CD4-positive, alpha-beta T cell (primary cell): ENCODE data around the gene KCNS3. TPM values are rescaled to one million over a fixed set of nuclear protein-coding genes. Genes with fewer than 3 reads are reported as not detected.

Source experiments
- ATAC-seq: fragments of 200-7000 bp; cut with Tn5 transposase; one replicate; pipeline ENCODE4 v1.10.0; 2022; ENCODE audit warnings: mild to moderate bottlenecking; ENCODE audit not compliant: poor library complexity
- CTCF ChIA-PET: fragments of 350-600 bp; sonication (Branson Sonifier 250); formaldehyde crosslinking; loops from one replicate; lab custom pipeline; 2021; ENCODE audit warnings: antibody characterized with exemption, inconsistent platforms; lab: Charles Lee
- POLR2A ChIA-PET: fragments of 350-600 bp; sonication (Branson Sonifier 250); formaldehyde crosslinking; loops from one replicate; lab custom pipeline; 2021; ENCODE audit warnings: antibody characterized with exemption, inconsistent platforms; lab: Charles Lee
- DNase-seq, 14 experiments: peaks; one replicate each; pipeline ENCODE4 v3.0.0-alpha.2; 2013 to 2020; ENCODE audit warnings: mixed read lengths in 2 of 14
- H3K27ac ChIP-seq, 2 donors: one replicate each; pipeline versions ENCODE4 v1.5.1 to v1.7.0; 2013; ENCODE audit warnings: low read length in 2 of 2, low read depth in 1 of 2, mild to moderate bottlenecking in 1 of 2
- H3K27me3 ChIP-seq, 2 experiments: 1 replicate in 1 of 2; 2 replicates in 1 of 2; pipeline versions ENCODE4 v1.6.1 to v1.7.0; 2013; ENCODE audit warnings: low read length in 2 of 2, control low read depth in 1 of 2, mild to moderate bottlenecking in 1 of 2, moderate library complexity in 1 of 2; ENCODE audit not compliant: insufficient read depth in 2 of 2, control insufficient read depth in 1 of 2
- H3K36me3 ChIP-seq: one replicate; pipeline ENCODE4 v1.6.1; 2013; ENCODE audit warnings: low read length, control low read depth; ENCODE audit not compliant: insufficient read depth
- H3K4me1 ChIP-seq: one replicate; pipeline ENCODE4 v1.6.1; 2013; ENCODE audit warnings: low read length, control low read depth; ENCODE audit not compliant: insufficient read depth
- H3K4me3 ChIP-seq: one replicate; pipeline ENCODE4 v1.5.1; 2013; ENCODE audit warnings: mild to moderate bottlenecking, low read length, moderate library complexity
- H3K9me3 ChIP-seq, 2 experiments: 1 replicate in 1 of 2; 2 replicates in 1 of 2; pipeline versions ENCODE4 v1.6.1 to v1.7.0; 2013; ENCODE audit warnings: low read length in 2 of 2, mild to moderate bottlenecking in 2 of 2, control low read depth in 1 of 2, moderate library complexity in 1 of 2; ENCODE audit not compliant: control insufficient read depth in 1 of 2, insufficient read depth in 1 of 2
- H3K27ac Mint-ChIP-seq: one replicate; pipeline ENCODE4 v1.8.0; 2020; ENCODE audit warnings: mixed read lengths
- H3K27me3 Mint-ChIP-seq: one replicate; pipeline ENCODE4 v1.8.0; 2021; ENCODE audit warnings: mixed read lengths
- H3K36me3 Mint-ChIP-seq: one replicate; pipeline ENCODE4 v1.8.0; 2021; ENCODE audit warnings: low read depth, mixed read lengths
- H3K4me1 Mint-ChIP-seq: one replicate; pipeline ENCODE4 v1.8.0; 2021; ENCODE audit warnings: low read depth, mixed read lengths
- H3K4me3 Mint-ChIP-seq: one replicate; pipeline ENCODE4 v1.8.0; 2020; ENCODE audit warnings: mild to moderate bottlenecking, mixed read lengths
- H3K9me3 Mint-ChIP-seq: one replicate; pipeline ENCODE4 v1.8.0; 2020; ENCODE audit warnings: mixed read lengths
- intact Hi-C, 2 experiments: fragments of 100-400 bp; cut with DNase I in 1 of 2; cut with micrococcal nuclease in 1 of 2; formaldehyde crosslinking; loops; one replicate each; pipeline versions ENCODE4 v1.15.1 to v1.9.0; 2023 to 2025; cut with DNase I, micrococcal nuclease
- total RNA-seq, 174 experiments: library from RNA in 2 of 174; stranded (reverse) in 2 of 174; gene quantifications; one replicate each; pipeline ENCODE4 v1.2.3 and lab custom pipeline; 2021 to 2026
- TF ChIP-seq, protein P1 (sequence below): fragments of 200-600 bp; IDR thresholded peaks from one replicate; pipeline ENCODE4 v1.8.0; 2022; ENCODE audit warnings: antibody characterized with exemption, mild to moderate bottlenecking

KCNS3 gene
- total RNA-seq, 2 experiments from 2014 or later = not detected

DNA sequence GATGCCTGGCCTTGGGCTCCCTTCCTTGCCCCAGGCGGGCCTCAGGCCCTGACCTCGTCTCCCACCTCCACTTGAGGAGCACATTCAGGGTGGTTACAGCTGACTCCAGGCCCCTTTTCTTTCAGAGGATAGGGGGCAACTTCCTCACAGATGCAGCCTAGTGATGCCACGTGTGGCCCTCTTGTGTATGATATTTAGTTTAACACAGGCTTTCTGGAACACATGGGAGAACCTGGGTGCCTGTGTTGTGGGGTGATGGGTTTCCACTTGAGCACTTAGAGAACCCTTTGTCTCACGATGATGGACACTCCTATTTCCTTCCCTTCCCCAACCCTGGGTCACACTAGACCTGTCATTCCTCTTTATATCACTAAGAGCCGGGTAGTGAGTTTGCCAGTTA is 6.8 kb upstream of the KCNS3 start:
- Histone ChIP-seq H3K4me3 (no peak overlapping the region), H3K27ac (no peak overlapping the region), H3K27me3 (peaks cover 7 to 17% of the 10 kb centered on the region in 2 experiments), H3K4me1 (no peaks in the 10 kb centered on the region), H3K9me3 (peaks cover 0 to 3% of the 10 kb centered on the region in 2 experiments), H3K36me3 (no peaks in the 10 kb centered on the region)
- intact Hi-C loops = no loop called here
- Mint-ChIP-seq H3K27me3 (peaks cover 67% of the 10 kb centered on the region), H3K4me3 (no peak overlapping the region), H3K4me1 (no peaks in the 10 kb centered on the region), H3K27ac (no peak overlapping the region), H3K9me3 (peaks cover 2% of the 10 kb centered on the region), H3K36me3 (no peaks in the 10 kb centered on the region)
- TF ChIP-seq, protein P1, sequence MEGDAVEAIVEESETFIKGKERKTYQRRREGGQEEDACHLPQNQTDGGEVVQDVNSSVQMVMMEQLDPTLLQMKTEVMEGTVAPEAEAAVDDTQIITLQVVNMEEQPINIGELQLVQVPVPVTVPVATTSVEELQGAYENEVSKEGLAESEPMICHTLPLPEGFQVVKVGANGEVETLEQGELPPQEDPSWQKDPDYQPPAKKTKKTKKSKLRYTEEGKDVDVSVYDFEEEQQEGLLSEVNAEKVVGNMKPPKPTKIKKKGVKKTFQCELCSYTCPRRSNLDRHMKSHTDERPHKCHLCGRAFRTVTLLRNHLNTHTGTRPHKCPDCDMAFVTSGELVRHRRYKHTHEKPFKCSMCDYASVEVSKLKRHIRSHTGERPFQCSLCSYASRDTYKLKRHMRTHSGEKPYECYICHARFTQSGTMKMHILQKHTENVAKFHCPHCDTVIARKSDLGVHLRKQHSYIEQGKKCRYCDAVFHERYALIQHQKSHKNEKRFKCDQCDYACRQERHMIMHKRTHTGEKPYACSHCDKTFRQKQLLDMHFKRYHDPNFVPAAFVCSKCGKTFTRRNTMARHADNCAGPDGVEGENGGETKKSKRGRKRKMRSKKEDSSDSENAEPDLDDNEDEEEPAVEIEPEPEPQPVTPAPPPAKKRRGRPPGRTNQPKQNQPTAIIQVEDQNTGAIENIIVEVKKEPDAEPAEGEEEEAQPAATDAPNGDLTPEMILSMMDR = no peak
- CTCF ChIA-PET = no interaction called here
- POLR2A ChIA-PET = no interaction called here
- ATAC-seq (no peak), DNase-seq (no peak)

DNA sequence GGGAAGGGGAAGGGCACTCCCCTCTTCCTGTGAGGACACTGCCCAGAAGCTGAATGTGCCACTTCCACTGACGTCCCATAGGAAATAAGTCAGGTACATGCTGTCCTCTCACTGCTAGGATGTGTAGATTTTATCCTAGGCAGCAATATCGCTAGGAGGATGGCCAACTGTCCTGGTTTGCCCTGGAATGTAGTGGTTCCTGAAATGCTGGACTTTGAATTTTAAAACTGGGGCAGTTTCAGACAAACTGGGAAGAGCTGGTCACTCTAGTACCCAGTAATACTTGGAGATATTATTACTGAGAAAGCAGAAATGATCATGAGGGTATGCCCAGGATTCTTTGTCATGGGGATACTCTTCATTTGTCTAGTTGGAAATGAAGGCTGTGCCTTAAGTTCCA is 5.4 kb upstream of the KCNS3 start:
- POLR2A ChIA-PET = no interaction called here
- Histone ChIP-seq H3K27ac (no peak overlapping the region), H3K9me3 (peaks cover 0 to 3% of the 10 kb centered on the region in 2 experiments), H3K36me3 (no peaks in the 10 kb centered on the region), H3K4me3 (no peak overlapping the region), H3K4me1 (peaks cover 4% of the 10 kb centered on the region), H3K27me3 (peaks cover 15 to 31% of the 10 kb centered on the region in 2 experiments)
- Mint-ChIP-seq H3K4me1 (peaks cover 4% of the 10 kb centered on the region), H3K4me3 (no peak overlapping the region), H3K9me3 (peaks cover 2% of the 10 kb centered on the region), H3K36me3 (no peaks in the 10 kb centered on the region), H3K27me3 (peaks cover 77% of the 10 kb centered on the region), H3K27ac (no peak overlapping the region)
- DNase-seq (no peak), ATAC-seq (no peak)
- CTCF ChIA-PET = no interaction called here
- TF ChIP-seq, protein P1 = no peak
- intact Hi-C loops = no loop called here

DNA sequence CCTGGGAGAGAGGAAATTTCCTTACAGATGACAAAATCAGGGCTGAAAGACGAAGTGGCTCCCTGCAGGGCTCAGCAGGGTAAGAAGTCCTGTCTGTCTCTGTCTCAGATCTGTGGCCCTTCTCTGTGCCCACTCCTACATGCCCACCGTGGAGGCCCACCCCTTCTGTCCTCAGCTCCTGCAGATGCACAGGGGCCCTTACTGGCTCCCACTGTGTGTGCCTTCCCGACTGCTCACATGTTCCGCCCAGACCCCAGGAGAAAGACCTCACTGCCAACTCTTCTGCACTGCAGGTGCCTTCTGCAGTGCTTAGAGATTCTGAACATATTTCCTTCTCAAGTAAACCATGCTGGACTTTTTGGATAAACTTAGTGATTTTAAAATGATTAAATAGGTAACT is 1.9 kb upstream of the KCNS3 start:
- H3K9me3 Mint-ChIP-seq = no peaks in the 10 kb centered on the region
- Histone ChIP-seq H3K27ac (no peak overlapping the region), H3K4me3 (no peak overlapping the region), H3K9me3 (peaks cover 0 to 12% of the 10 kb centered on the region in 2 experiments), H3K27me3 (peaks cover 41 to 61% of the 10 kb centered on the region in 2 experiments), H3K36me3 (no peaks in the 10 kb centered on the region), H3K4me1 (peaks cover 17% of the 10 kb centered on the region)
- no peak overlapping the region for H3K27ac Mint-ChIP-seq
- no peak overlapping the region for H3K4me3 Mint-ChIP-seq
- intact Hi-C loops = no loop called here
- TF ChIP-seq, protein P1 = no peak
- peaks cover 83% of the 10 kb centered on the region for H3K27me3 Mint-ChIP-seq
- ChIA-PET POLR2A (no interaction called here), CTCF (no interaction called here)
- H3K36me3 Mint-ChIP-seq = no peaks in the 10 kb centered on the region
- ATAC-seq (no peak), DNase-seq (no peak)
- H3K4me1 Mint-ChIP-seq = peaks cover 9% of the 10 kb centered on the region
